HepG2 (cell line): ENCODE measurements around the gene C1orf115. TPM values are rescaled to one million over a fixed set of nuclear protein-coding genes. Genes with fewer than 3 reads are reported as not detected.

Experiments
- ARID4A ChIP-seq: sonication (generic); formaldehyde crosslinking; IDR thresholded peaks from 2 replicates; pipeline ENCODE4 v1.5.0; 2020; ENCODE audit warnings: mild to moderate bottlenecking, missing genetic modification reagents, borderline replicate concordance
- EHMT2 ChIP-seq: fragments of 200-600 bp; sonication (generic); IDR thresholded peaks from 2 replicates; pipeline ENCODE4 v1.7.0; 2017; ENCODE audit warnings: antibody characterized with exemption, low read depth, low read length, borderline replicate concordance
- KLF6 ChIP-seq: IDR thresholded peaks from 2 replicates; pipeline ENCODE4 v1.8.0; 2016; ENCODE audit warnings: missing biosample characterization, missing genetic modification reagents
- MATR3 ChIP-seq: sonication (generic); formaldehyde crosslinking; IDR thresholded peaks from 2 replicates; pipeline ENCODE4 v1.4.0; 2020; ENCODE audit warnings: missing genetic modification reagents
- NFIB ChIP-seq: sonication (generic); formaldehyde crosslinking; IDR thresholded peaks from 2 replicates; pipeline ENCODE4 v1.9.0; 2021; ENCODE audit warnings: missing genetic modification reagents, mild to moderate bottlenecking, borderline replicate concordance
- SP140L ChIP-seq: sonication (generic); formaldehyde crosslinking; IDR thresholded peaks from 2 replicates; pipeline ENCODE4 v1.4.0; 2020; ENCODE audit warnings: missing genetic modification reagents, borderline replicate concordance
- THAP11 ChIP-seq: IDR thresholded peaks from 2 replicates; pipeline ENCODE4 v1.6.1; 2016; ENCODE audit warnings: missing biosample characterization, missing genetic modification reagents
- ZNF138 ChIP-seq: sonication (generic); formaldehyde crosslinking; IDR thresholded peaks from 2 replicates; pipeline ENCODE4 v1.5.0; 2020; ENCODE audit warnings: mild to moderate bottlenecking, low read depth, missing genetic modification reagents
- ZNF20 ChIP-seq: sonication (generic); formaldehyde crosslinking; IDR thresholded peaks from 2 replicates; pipeline ENCODE4 v1.4.0; 2020; ENCODE audit warnings: mild to moderate bottlenecking, moderate library complexity, missing genetic modification reagents
- ZNF292 ChIP-seq: sonication (generic); formaldehyde crosslinking; IDR thresholded peaks from 2 replicates; pipeline ENCODE4 v1.8.1; 2022; ENCODE audit warnings: mild to moderate bottlenecking, low read depth, missing genetic modification reagents, borderline replicate concordance
- ZNF446 ChIP-seq: sonication (generic); formaldehyde crosslinking; IDR thresholded peaks from 2 replicates; pipeline ENCODE4 v1.5.0; 2020; ENCODE audit warnings: mild to moderate bottlenecking, missing genetic modification reagents
- ZNF674 ChIP-seq: sonication (generic); formaldehyde crosslinking; IDR thresholded peaks from 2 replicates; pipeline ENCODE4 v1.5.0; 2020; ENCODE audit warnings: low read depth, mild to moderate bottlenecking, missing genetic modification reagents
- ZNF737 ChIP-seq: sonication (generic); formaldehyde crosslinking; IDR thresholded peaks from 2 replicates; pipeline ENCODE4 v1.5.0; 2020; ENCODE audit warnings: missing genetic modification reagents, mild to moderate bottlenecking, borderline replicate concordance
- ZNF777 ChIP-seq: sonication (generic); formaldehyde crosslinking; IDR thresholded peaks from 2 replicates; pipeline ENCODE4 v1.4.0; 2020; ENCODE audit warnings: missing genetic modification reagents
- ZNF782 ChIP-seq: sonication (generic); formaldehyde crosslinking; IDR thresholded peaks from 2 replicates; pipeline ENCODE4 v1.4.0; 2020; ENCODE audit warnings: missing genetic modification reagents, mild to moderate bottlenecking, borderline replicate concordance
- ZSCAN5A ChIP-seq: sonication (generic); formaldehyde crosslinking; IDR thresholded peaks from 2 replicates; pipeline ENCODE4 v1.8.0; 2022; ENCODE audit warnings: mild to moderate bottlenecking, missing genetic modification reagents, borderline replicate concordance
- polyA plus RNA-seq, 8 experiments: library from polyadenylated mRNA; depleted of rRNA in 3 of 8; stranded (reverse) in 7 of 8; unstranded in 1 of 8; fragments of >200 nt; fragmentation: Illumina TruSeq in 4 of 8; extraction: Trizol in 4 of 8; gene quantifications; 2 replicates each; pipeline versions ENCODE4 v1.2.1 to v1.2.3, GENCODE V29; 2011 to 2016; ENCODE audit warnings: low read depth in 4 of 8, missing spikeins in 1 of 8, mixed read lengths in 1 of 8; ENCODE audit not compliant: insufficient read depth in 1 of 8
- total RNA-seq, 5 experiments: library from RNA; depleted of rRNA; stranded (reverse); fragments of >200 nt; fragmentation: Illumina TruSeq; extraction: Trizol; gene quantifications; 2 replicates each; pipeline ENCODE4 v1.2.3, GENCODE V29; 2016; ENCODE audit warnings: low read depth in 1 of 5
- TF ChIP-seq, protein P1 (sequence below): sonication (generic); formaldehyde crosslinking; IDR thresholded peaks from 2 replicates; pipeline ENCODE4 v1.8.0; 2023; ENCODE audit warnings: mild to moderate bottlenecking, missing genetic modification reagents

Gene C1orf115
- total and polyA plus RNA-seq, 2 of the 13 experiments (the other 11 are each of a cell fraction or from before 2014, with no cell fraction given) = 25.2 to 85.9 TPM

GRCh38 chr1:220733086-220733601 lies 43.0 kb downstream of the C1orf115 start (continued):
- TF ChIP-seq EHMT2 = no peak
- TF ChIP-seq ZSCAN5A (CRISPR knock-in tag) = no peak
- TF ChIP-seq THAP11 (CRISPR knock-in tag) = peak; percentile 56; the same call in 1 of the 2 replicates
- TF ChIP-seq SP140L = no peak
- TF ChIP-seq ZNF292 = no peak
- no peak for TF ChIP-seq ZNF782 (CRISPR knock-in tag)
- TF ChIP-seq KLF6 (CRISPR knock-in tag) = no peak
- TF ChIP-seq NFIB (CRISPR knock-in tag) = no peak
- TF ChIP-seq ZNF20 (CRISPR knock-in tag) = no peak
- no peak; the same call in 1 of the 2 replicates for TF ChIP-seq ARID4A (CRISPR knock-in tag)
- TF ChIP-seq ZNF446 (CRISPR knock-in tag) = 0 out of 2 replicates have a peak, but pooled peaks have one; percentile 36
- TF ChIP-seq MATR3 (CRISPR knock-in tag) = no peak
- TF ChIP-seq ZNF138 = no peak
- TF ChIP-seq ZNF674 (CRISPR knock-in tag) = no peak
- TF ChIP-seq ZNF737 (CRISPR knock-in tag) = no peak
- TF ChIP-seq ZNF777 (CRISPR knock-in tag) = peak; percentile 48; the same call in 1 of the 2 replicates
- TF ChIP-seq, protein P1, sequence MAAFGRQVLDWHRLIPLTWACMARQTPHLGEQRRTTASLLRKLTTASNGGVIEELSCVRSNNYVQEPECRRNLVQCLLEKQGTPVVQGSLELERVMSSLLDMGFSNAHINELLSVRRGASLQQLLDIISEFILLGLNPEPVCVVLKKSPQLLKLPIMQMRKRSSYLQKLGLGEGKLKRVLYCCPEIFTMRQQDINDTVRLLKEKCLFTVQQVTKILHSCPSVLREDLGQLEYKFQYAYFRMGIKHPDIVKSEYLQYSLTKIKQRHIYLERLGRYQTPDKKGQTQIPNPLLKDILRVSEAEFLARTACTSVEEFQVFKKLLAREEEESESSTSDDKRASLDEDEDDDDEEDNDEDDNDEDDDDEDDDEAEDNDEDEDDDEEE (CRISPR knock-in tag) = no peak
